Activated CD8-positive, alpha-beta memory T cell treated with anti-CD3 and anti-CD28 coated beads for 48 hours (primary cell): Measurements from ENCODE around the gene PPIL6.

Source experiments
- DNase-seq, 3 experiments: peaks; one replicate each; pipeline ENCODE4 v3.0.0-alpha.2; 2020; ENCODE audit warnings: low read depth in 2 of 3, low spot score in 2 of 3

Gene PPIL6

GRCh38 chr6:109440331-109441068, at the start of gene PPIL6, which contains the start of gene SMPD2:
TSS of gene PPIL6 (minus strand) at chr6:109440628. CDS start at chr6:109440590, 38 bp downstream.
TSS of gene SMPD2 (plus strand) at chr6:109440724. CDS start at chr6:109441122, 398 bp downstream.
- peak; percentile 36 to 66 (median 45) for DNase-seq

GRCh38 chr6:109488001-109488400, 47.6 kb upstream of the PPIL6 start:
- DNase-seq = no peak

GRCh38 chr6:109486068-109486467, 45.6 kb upstream of the PPIL6 start:
- no peak for DNase-seq

GRCh38 chr6:109485266-109485935, 45.0 kb upstream of the PPIL6 start:
- DNase-seq = no peak

GRCh38 chr6:109484122-109484521, 43.7 kb upstream of the PPIL6 start:
- no peak for DNase-seq

GRCh38 chr6:109483735-109484057, 43.3 kb upstream of the PPIL6 start:
- DNase-seq = no peak

- DNase-seq = peak; percentile 69 to 81 (median 78)
Measured at GRCh38 chr6:109482905-109483734, 42.7 kb upstream of the PPIL6 start, which contains the start of gene ZBTB24. TSS of gene ZBTB24 (minus strand) at chr6:109483219. CDS start at chr6:109482026, 1,193 bp downstream.

- no peak for DNase-seq
Measured at GRCh38 chr6:109480993-109481480, 40.6 kb upstream of the PPIL6 start.

- no peak for DNase-seq
Measured at GRCh38 chr6:109478841-109479624, 38.6 kb upstream of the PPIL6 start.

- no peak for DNase-seq
Measured at GRCh38 chr6:109478222-109478805, 37.9 kb upstream of the PPIL6 start.

GRCh38 chr6:109477725-109478124, 37.3 kb upstream of the PPIL6 start:
- DNase-seq = no peak

GRCh38 chr6:109477184-109477583, 36.8 kb upstream of the PPIL6 start:
- no peak for DNase-seq

GRCh38 chr6:109475625-109476024, 35.2 kb upstream of the PPIL6 start:
- no peak for DNase-seq

- DNase-seq = no peak
Measured at GRCh38 chr6:109474995-109475394, 34.6 kb upstream of the PPIL6 start.

GRCh38 chr6:109473120-109473519, 32.7 kb upstream of the PPIL6 start:
- DNase-seq = no peak

GRCh38 chr6:109472132-109472995, 31.9 kb upstream of the PPIL6 start:
- no peak for DNase-seq

- DNase-seq = no peak
Measured at GRCh38 chr6:109471105-109471810, 30.8 kb upstream of the PPIL6 start.

- no peak for DNase-seq
Measured at GRCh38 chr6:109469591-109470189, 29.3 kb upstream of the PPIL6 start.
